HL-60 (cell line): ENCODE data around the gene DPF3.

ENCODE experiments used
- DNase-seq, 2 experiments: peaks; one replicate each; pipeline ENCODE4 v3.0.0-alpha.2; 2010 to 2020; ENCODE audit warnings: low read depth in 1 of 2, low spot score in 1 of 2
- H3K27ac ChIP-seq: fragments of 250-450 bp; sonication (Bioruptor Pico); replicated peaks from 2 replicates; pipeline ENCODE4 v1.5.1; 2020; ENCODE audit warnings: mild to moderate bottlenecking, moderate library complexity
- H3K27me3 ChIP-seq: fragments of 250-450 bp; sonication (Bioruptor Pico); 2 replicates; pipeline ENCODE4 v1.5.1; 2021; ENCODE audit warnings: mild to moderate bottlenecking, moderate library complexity; ENCODE audit not compliant: insufficient read depth, poor library complexity, severe bottlenecking
- H3K4me3 ChIP-seq: replicated peaks from 2 replicates; pipeline ENCODE4 v1.5.1; 2011; ENCODE audit warnings: mild to moderate bottlenecking, control low read depth, low read length; ENCODE audit not compliant: insufficient read depth
- GABPA ChIP-seq: IDR thresholded peaks from 2 replicates; pipeline ENCODE4 v1.6.1; 2012; ENCODE audit warnings: low read depth
- POLR2AphosphoS5 ChIP-seq: IDR thresholded peaks from 2 replicates; pipeline ENCODE4 v1.6.1; 2012; ENCODE audit warnings: low read depth
- SPI1 ChIP-seq: IDR thresholded peaks from 2 replicates; pipeline ENCODE4 v1.6.1; 2012; ENCODE audit warnings: low read depth, mild to moderate bottlenecking, borderline replicate concordance
- TF ChIP-seq, protein P1 (sequence below): IDR thresholded peaks from one replicate; pipeline ENCODE4 v1.5.1; 2011; ENCODE audit warnings: low read length, control low read depth, inconsistent platforms; ENCODE audit not compliant: insufficient read depth
- TF ChIP-seq, protein P2 (sequence below): IDR thresholded peaks from 2 replicates; pipeline ENCODE4 v1.6.1; 2012; ENCODE audit warnings: low read depth; ENCODE audit not compliant: insufficient replicate concordance

The DPF3 gene

DNA sequence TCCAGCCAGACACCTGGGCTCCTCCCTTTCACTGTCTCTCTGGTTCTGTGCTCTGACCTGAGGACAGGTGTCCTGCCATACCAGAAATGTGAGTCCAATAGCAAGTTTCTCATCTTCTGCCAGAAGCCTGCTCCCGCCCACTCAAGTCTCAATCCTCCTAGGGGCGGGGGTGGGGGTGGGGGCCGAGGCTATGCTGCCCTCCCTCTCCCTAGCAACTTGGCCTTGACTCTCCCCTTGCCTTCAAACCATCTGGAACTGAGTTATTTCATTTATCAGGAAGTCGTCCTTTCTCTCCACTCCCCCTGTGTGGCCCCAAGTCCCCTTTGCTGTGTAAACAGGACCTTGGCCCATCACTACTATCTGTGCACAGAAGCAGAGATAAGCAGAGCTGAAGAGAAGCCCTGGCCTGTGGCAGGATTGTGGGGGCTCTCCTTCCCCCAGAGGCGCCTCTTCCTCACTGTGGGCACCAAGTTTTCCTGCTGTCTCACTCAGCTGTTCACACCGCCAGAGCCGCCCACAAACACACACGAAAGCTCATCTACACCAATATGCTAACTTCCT, 117.1 kb downstream of the DPF3 start:
- H3K4me3 ChIP-seq, result no peak overlapping the region
- TF ChIP-seq GABPA (no peak), SPI1 (no peak), POLR2AphosphoS5 (no peak)
- TF ChIP-seq, protein P1, sequence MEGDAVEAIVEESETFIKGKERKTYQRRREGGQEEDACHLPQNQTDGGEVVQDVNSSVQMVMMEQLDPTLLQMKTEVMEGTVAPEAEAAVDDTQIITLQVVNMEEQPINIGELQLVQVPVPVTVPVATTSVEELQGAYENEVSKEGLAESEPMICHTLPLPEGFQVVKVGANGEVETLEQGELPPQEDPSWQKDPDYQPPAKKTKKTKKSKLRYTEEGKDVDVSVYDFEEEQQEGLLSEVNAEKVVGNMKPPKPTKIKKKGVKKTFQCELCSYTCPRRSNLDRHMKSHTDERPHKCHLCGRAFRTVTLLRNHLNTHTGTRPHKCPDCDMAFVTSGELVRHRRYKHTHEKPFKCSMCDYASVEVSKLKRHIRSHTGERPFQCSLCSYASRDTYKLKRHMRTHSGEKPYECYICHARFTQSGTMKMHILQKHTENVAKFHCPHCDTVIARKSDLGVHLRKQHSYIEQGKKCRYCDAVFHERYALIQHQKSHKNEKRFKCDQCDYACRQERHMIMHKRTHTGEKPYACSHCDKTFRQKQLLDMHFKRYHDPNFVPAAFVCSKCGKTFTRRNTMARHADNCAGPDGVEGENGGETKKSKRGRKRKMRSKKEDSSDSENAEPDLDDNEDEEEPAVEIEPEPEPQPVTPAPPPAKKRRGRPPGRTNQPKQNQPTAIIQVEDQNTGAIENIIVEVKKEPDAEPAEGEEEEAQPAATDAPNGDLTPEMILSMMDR, result no peak
- TF ChIP-seq, protein P2, sequence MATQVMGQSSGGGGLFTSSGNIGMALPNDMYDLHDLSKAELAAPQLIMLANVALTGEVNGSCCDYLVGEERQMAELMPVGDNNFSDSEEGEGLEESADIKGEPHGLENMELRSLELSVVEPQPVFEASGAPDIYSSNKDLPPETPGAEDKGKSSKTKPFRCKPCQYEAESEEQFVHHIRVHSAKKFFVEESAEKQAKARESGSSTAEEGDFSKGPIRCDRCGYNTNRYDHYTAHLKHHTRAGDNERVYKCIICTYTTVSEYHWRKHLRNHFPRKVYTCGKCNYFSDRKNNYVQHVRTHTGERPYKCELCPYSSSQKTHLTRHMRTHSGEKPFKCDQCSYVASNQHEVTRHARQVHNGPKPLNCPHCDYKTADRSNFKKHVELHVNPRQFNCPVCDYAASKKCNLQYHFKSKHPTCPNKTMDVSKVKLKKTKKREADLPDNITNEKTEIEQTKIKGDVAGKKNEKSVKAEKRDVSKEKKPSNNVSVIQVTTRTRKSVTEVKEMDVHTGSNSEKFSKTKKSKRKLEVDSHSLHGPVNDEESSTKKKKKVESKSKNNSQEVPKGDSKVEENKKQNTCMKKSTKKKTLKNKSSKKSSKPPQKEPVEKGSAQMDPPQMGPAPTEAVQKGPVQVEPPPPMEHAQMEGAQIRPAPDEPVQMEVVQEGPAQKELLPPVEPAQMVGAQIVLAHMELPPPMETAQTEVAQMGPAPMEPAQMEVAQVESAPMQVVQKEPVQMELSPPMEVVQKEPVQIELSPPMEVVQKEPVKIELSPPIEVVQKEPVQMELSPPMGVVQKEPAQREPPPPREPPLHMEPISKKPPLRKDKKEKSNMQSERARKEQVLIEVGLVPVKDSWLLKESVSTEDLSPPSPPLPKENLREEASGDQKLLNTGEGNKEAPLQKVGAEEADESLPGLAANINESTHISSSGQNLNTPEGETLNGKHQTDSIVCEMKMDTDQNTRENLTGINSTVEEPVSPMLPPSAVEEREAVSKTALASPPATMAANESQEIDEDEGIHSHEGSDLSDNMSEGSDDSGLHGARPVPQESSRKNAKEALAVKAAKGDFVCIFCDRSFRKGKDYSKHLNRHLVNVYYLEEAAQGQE, result no peak
- no peak overlapping the region for H3K27ac ChIP-seq
- H3K27me3 ChIP-seq, result no peaks in the 10 kb centered on the region
- no peak for DNase-seq

DNA sequence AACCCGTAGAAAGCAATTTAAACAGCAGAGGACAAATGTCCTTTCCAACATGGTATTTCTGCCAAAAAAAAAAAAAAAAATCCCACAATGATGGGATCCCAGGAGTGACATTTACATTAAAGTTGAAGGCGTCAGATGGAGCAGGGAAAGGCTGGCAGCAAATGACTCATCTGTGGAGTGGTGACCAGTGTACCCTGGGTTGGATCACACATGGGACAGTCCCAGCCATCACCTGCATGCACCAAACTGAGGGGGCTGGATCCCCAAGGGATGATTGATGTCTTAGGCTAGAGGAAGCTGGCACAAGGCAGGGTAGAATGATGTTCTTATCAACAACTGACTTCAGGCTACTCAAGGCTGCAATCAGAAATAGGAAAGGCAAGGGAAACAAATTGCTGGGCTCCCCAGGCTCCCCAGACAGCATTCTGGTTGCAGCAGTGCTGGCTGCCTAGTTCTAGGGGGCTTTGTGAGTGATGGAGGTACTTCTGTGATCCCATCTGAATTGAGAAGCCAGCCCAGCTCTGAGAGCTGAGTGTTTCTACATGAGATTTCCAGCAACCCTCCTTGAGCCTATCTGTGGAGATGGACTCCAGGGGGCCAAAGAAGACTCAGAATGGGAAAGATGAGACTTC, 117.9 kb downstream of the DPF3 start:
- no peak overlapping the region for H3K4me3 ChIP-seq
- TF ChIP-seq SPI1, result no peak
- TF ChIP-seq GABPA, result no peak
- TF ChIP-seq POLR2AphosphoS5, result no peak
- TF ChIP-seq, protein P1, result no peak
- no peak for DNase-seq
- no peaks in the 10 kb centered on the region for H3K27me3 ChIP-seq
- H3K27ac ChIP-seq, result no peak overlapping the region

DNA sequence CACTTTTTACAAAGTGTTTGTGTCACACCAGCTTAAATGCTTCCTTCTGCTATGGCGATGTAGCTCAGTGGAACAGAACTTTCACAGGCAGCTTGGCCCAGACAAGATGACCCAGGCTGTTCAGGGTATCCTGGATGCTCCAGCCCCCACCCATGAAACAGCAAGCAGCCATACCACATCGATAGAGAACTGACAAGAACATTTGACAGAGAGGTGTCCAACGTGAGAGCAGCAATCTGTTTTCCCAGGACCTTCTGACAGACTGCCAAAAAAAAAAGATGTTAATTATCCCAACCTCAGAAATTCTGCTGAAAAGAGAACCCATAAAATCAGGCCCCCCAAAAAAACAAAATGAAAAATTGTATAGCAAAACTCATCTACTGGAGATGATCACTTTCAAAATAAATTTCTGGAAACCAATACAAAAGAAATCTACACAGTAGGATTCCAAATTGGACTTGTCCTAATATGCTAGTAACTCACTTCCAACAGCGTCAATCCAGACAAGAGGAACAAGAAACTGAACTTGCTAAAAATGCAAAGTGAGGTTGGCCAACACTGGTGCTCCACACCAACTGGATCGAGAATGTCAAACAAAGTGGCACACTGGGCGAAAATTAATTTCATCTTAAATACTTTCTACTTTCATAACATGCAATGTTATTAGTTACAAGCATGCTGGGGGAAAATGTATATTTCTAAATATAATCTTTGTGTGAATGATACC, 118.8 kb downstream of the DPF3 start:
- Histone ChIP-seq H3K4me3 (no peak overlapping the region), H3K27me3 (no peaks in the 10 kb centered on the region), H3K27ac (no peak overlapping the region)
- DNase-seq, result no peak
- TF ChIP-seq SPI1 (no peak), POLR2AphosphoS5 (no peak), GABPA (no peak)
- TF ChIP-seq, protein P1, result no peak
- TF ChIP-seq, protein P2, result no peak
